NCI-H2227 (cell line): Measurements from ENCODE around the gene TGFBRAP1.
A peak's percentile ranks its signal among the peaks of the same experiment; 100 is the strongest.

Experiments
- DNase-seq: peaks from one replicate; lab custom pipeline; 2025; ENCODE audit not compliant: unreplicated experiment; lab: John Stamatoyannopoulos, UW

The TGFBRAP1 gene

GRCh38 chr2:105329561-105330495 is at the start of gene TGFBRAP1:
TGFBRAP1 (minus strand) TSS chr2:105329735; CDS start chr2:105308301, 21,434 bp downstream.
- peak; percentile 81 for DNase-seq

GRCh38 chr2:105378921-105379383 is 49.4 kb upstream of the TGFBRAP1 start:
- DNase-seq = no peak

- DNase-seq = no peak
Measured at GRCh38 chr2:105378276-105378840, 48.8 kb upstream of the TGFBRAP1 start.

GRCh38 chr2:105377871-105378270 is 48.3 kb upstream of the TGFBRAP1 start:
- no peak for DNase-seq

- DNase-seq = no peak
Measured at GRCh38 chr2:105376789-105377240, 47.3 kb upstream of the TGFBRAP1 start.

- no peak for DNase-seq
Measured at GRCh38 chr2:105376010-105376409, 46.5 kb upstream of the TGFBRAP1 start.

- no peak for DNase-seq
Measured at GRCh38 chr2:105375001-105375561, 45.5 kb upstream of the TGFBRAP1 start.

GRCh38 chr2:105373895-105374401 is 44.4 kb upstream of the TGFBRAP1 start:
- no peak for DNase-seq

GRCh38 chr2:105373344-105373781 is 43.8 kb upstream of the TGFBRAP1 start:
- no peak for DNase-seq

- no peak for DNase-seq
Measured at GRCh38 chr2:105371810-105372209, 42.3 kb upstream of the TGFBRAP1 start.

GRCh38 chr2:105371156-105371555 is 41.6 kb upstream of the TGFBRAP1 start:
- DNase-seq = no peak

GRCh38 chr2:105369777-105370690 is 40.5 kb upstream of the TGFBRAP1 start:
- DNase-seq = peak; percentile 88

- DNase-seq = no peak
Measured at GRCh38 chr2:105368759-105369408, 39.3 kb upstream of the TGFBRAP1 start.

GRCh38 chr2:105365206-105365605 is 35.7 kb upstream of the TGFBRAP1 start:
- DNase-seq = no peak

GRCh38 chr2:105364436-105365139 is 35.1 kb upstream of the TGFBRAP1 start:
- no peak for DNase-seq

- DNase-seq = no peak
Measured at GRCh38 chr2:105362862-105363591, 33.5 kb upstream of the TGFBRAP1 start.

GRCh38 chr2:105361102-105361889 is 31.8 kb upstream of the TGFBRAP1 start:
- DNase-seq = no peak

- DNase-seq = no peak
Measured at GRCh38 chr2:105358593-105358992, 29.1 kb upstream of the TGFBRAP1 start.
